Heart left ventricle (tissue), 16 donors: ENCODE results near the gene DRC7. TPM values are rescaled to one million over a fixed set of nuclear protein-coding genes. Genes with fewer than 3 reads are reported as not detected.

Source experiments
- ATAC-seq, 4 donors: fragments of 200-7000 bp; cut with Tn5 transposase; one replicate each; pipeline ENCODE4 v1.9.1; 2020 to 2022; ENCODE audit warnings: moderate library complexity in 4 of 4, mild to moderate bottlenecking in 3 of 4, moderate number of reproducible peaks in 1 of 4
- DNase-seq, 5 donors: peaks; one replicate each; pipeline ENCODE4 v3.0.0-alpha.2; 2020
- H3K27ac ChIP-seq, 12 donors: fragments of 200-600 bp; sonication (generic) in 4 of 12; one replicate each; pipeline versions ENCODE4 v1.5.0 to v1.8.0; 2016 to 2022; ENCODE audit warnings: mild to moderate bottlenecking in 2 of 12
- H3K27me3 ChIP-seq, 9 donors: fragments of 200-600 bp; sonication (generic) in 2 of 9; one replicate each; pipeline versions ENCODE4 v1.5.1 to v1.8.0; 2016 to 2022; ENCODE audit warnings: mild to moderate bottlenecking in 3 of 9
- H3K36me3 ChIP-seq, 9 donors: fragments of 200-600 bp; sonication (generic) in 2 of 9; one replicate each; pipeline versions ENCODE4 v1.5.0 to v1.8.0; 2018 to 2022; ENCODE audit warnings: mild to moderate bottlenecking in 2 of 9
- H3K4me1 ChIP-seq, 12 donors: fragments of 200-600 bp; sonication (generic) in 4 of 12; one replicate each; pipeline versions ENCODE4 v1.5.0 to v1.8.0; 2016 to 2022; ENCODE audit warnings: mild to moderate bottlenecking in 3 of 12
- H3K4me3 ChIP-seq, 12 donors: fragments of 200-600 bp; sonication (generic) in 4 of 12; one replicate each; pipeline versions ENCODE4 v1.5.0 to v1.8.0; 2017 to 2022; ENCODE audit warnings: mild to moderate bottlenecking in 9 of 12, moderate library complexity in 4 of 12
- H3K9me3 ChIP-seq, 12 donors: fragments of 200-600 bp; sonication (generic) in 4 of 12; one replicate each; pipeline versions ENCODE4 v1.5.0 to v1.8.0; 2016 to 2022; ENCODE audit warnings: mild to moderate bottlenecking in 1 of 12
- CTCF ChIP-seq, 12 donors: fragments of 200-600 bp; sonication (generic) in 4 of 12; IDR thresholded peaks; one replicate each; pipeline versions ENCODE4 v1.5.0 to v1.8.0; 2018 to 2022; ENCODE audit warnings: antibody characterized with exemption in 12 of 12, mild to moderate bottlenecking in 5 of 12
- POLR2A ChIP-seq, 2 donors: fragments of 450-650 bp; IDR thresholded peaks; one replicate each; pipeline ENCODE4 v1.6.1; 2017; ENCODE audit warnings: antibody characterized with exemption in 2 of 2, mild to moderate bottlenecking in 2 of 2, moderate library complexity in 2 of 2
- WGBS, 4 donors: extraction: QIAGEN DNeasy Blood & Tissue Kit in 2 of 4; methylation state at CpG; one replicate each; pipeline versions ENCODE4 v1.1.5 to v1.1.7; 2013 to 2018; 5-methylcytosine and 5-hydroxymethylcytosine counted together
- intact Hi-C, 10 donors: fragments of 100-400 bp; cut with DNase I; formaldehyde crosslinking; loops; one replicate each; pipeline versions ENCODE4 v1.11.1 to v1.14.2; 2022
- polyA plus RNA-seq, 2 donors: library from polyadenylated mRNA; stranded (reverse); fragments of 200-250 nt; gene quantifications; one replicate each; pipeline ENCODE4 v1.2.3, GENCODE V29; 2013
- total RNA-seq, 9 donors: library from RNA; depleted of rRNA in 2 of 9; stranded (reverse); fragments of >200 nt in 2 of 9; fragmentation: NEBNext Ultra II Directional in 3 of 9; extraction: Animal tissue kit (Norgen Biotek cat#: 25700) in 3 of 9; gene quantifications; one replicate each; pipeline versions ENCODE4 v1.1.0 to v1.2.4, GENCODE V29; 2016 to 2023
- donor health status: ischemic (EF 13 %, LVEDD 7.1; RV severe dilation, severe dysfunction).
- donor health status: healthy with polysubstance abuse.
- donor health status: DM: no; HTN: yes; CAD: no.
- donor health status: DM: no; HTN: no; CAD: no.
- donor health status: ischemic (EF 25% LVEDD 6.9; RV normal size, moderate dysfunction).
- donor health status: ischemic (EF 25% LVEDD 5.7; RV mildly dilated, moderate dysfunction).
- donor health status: healthy.
- donor health status: DM: yes; HTN: yes; CAD: no.
- donor health status: ischemic (EF 35%, LVEDD 5.7; RV mildly dilated, moderate dysfunction).
- donor health status: nonischemic (EF 11% LVEDD 7.7; RV severe dilation, severe dysfunction).
- donor health status: DM: yes; HTN: yes; CAD: no.
- donor health status: PGD.
- donor health status: ischemic (EF 29% LVEDD 5.4; RV normal size, mild dysfunction).
- donor health status: nonischemic (EF 23%, LVEDD 6.1; RV moderate dilation, normal function).

The DRC7 gene
- total and polyA plus RNA-seq, 11 donors, result 0.29 TPM; not detected in 10

- ATAC-seq, result no peak
- no peaks in the 10 kb centered on the region for H3K27me3 ChIP-seq
- peaks cover 0 to 5% (median 0%) of the 10 kb centered on the region in 12 donors for H3K4me1 ChIP-seq
- H3K9me3 ChIP-seq, result no peaks in the 10 kb centered on the region
- DNase-seq, result no peak
- intact Hi-C loops, result no loop called here
- H3K4me3 ChIP-seq, result no peak overlapping the region
- WGBS, 4 donors, result 70 to 87% (median 76%) methylated on average over 5 of the region's 5 CpGs
- H3K36me3 ChIP-seq, result no peaks in the 10 kb centered on the region
- no peak overlapping the region for H3K27ac ChIP-seq
- TF ChIP-seq POLR2A (IDR thresholded peaks at IDR 0.05), result no peak
- TF ChIP-seq CTCF (IDR thresholded peaks at IDR 0.05), result no peak
Observed at GRCh38 chr16:57695680-57696069, 1.1 kb downstream of the DRC7 start.

GRCh38 chr16:57696240-57696639 is 1.6 kb downstream of the DRC7 start:
- Histone ChIP-seq H3K36me3 (no peaks in the 10 kb centered on the region), H3K27ac (no peak overlapping the region), H3K9me3 (no peaks in the 10 kb centered on the region), H3K27me3 (no peaks in the 10 kb centered on the region), H3K4me1 (no peaks in the 10 kb centered on the region), H3K4me3 (no peak overlapping the region)
- ATAC-seq (no peak), DNase-seq (no peak)
- WGBS, 4 donors, result 88 to 92% (median 90%) methylated on average over 7 of the region's 7 CpGs
- no peak for TF ChIP-seq CTCF (IDR thresholded peaks at IDR 0.05)
- TF ChIP-seq POLR2A (IDR thresholded peaks at IDR 0.05), result no peak
- intact Hi-C loops, result no loop called here

- ATAC-seq (no peak), DNase-seq (no peak)
- Histone ChIP-seq H3K4me1 (no peaks in the 10 kb centered on the region), H3K27me3 (no peaks in the 10 kb centered on the region), H3K36me3 (no peaks in the 10 kb centered on the region), H3K9me3 (no peaks in the 10 kb centered on the region), H3K27ac (no peak overlapping the region), H3K4me3 (no peak overlapping the region)
- no peak for TF ChIP-seq POLR2A (IDR thresholded peaks at IDR 0.05)
- TF ChIP-seq CTCF (IDR thresholded peaks at IDR 0.05), result no peak
- WGBS, 4 donors, result 89 to 94% (median 94%) methylated on average over 17 of the region's 17 CpGs
- intact Hi-C loops, result no loop called here
Observed at GRCh38 chr16:57697896-57698537, 3.4 kb downstream of the DRC7 start.

GRCh38 chr16:57698812-57699405 is 4.3 kb downstream of the DRC7 start:
- Histone ChIP-seq H3K4me1 (no peaks in the 10 kb centered on the region), H3K4me3 (no peak overlapping the region), H3K27me3 (no peaks in the 10 kb centered on the region), H3K27ac (no peak overlapping the region), H3K36me3 (no peaks in the 10 kb centered on the region), H3K9me3 (no peaks in the 10 kb centered on the region)
- no peak for TF ChIP-seq POLR2A (IDR thresholded peaks at IDR 0.05)
- WGBS, 4 donors, result 84 to 90% (median 89%) methylated on average over 12 to 16 of the region's 16 CpGs
- intact Hi-C loops, result no loop called here
- ATAC-seq (no peak), DNase-seq (no peak)
